HG02970 (cell line): ENCODE measurements around the gene YWHAH.
"Not testable (repeated sequence)": the region's sequence is repeated elsewhere in the genome, so short reads cannot be mapped to it uniquely, and the experiment has no call there.

Experiments
- ATAC-seq: cut with Tn5 transposase; IDR thresholded peaks from one replicate; pipeline ENCODE4 v1.9.1; 2021; ENCODE audit warnings: mild to moderate bottlenecking, moderate library complexity, moderate number of reproducible peaks; ENCODE audit not compliant: unreplicated experiment, low FRiP score

The YWHAH gene

GRCh38 chr22:31977141-31977841, 33.0 kb downstream of the YWHAH start:
- ATAC-seq: no peak

DNA sequence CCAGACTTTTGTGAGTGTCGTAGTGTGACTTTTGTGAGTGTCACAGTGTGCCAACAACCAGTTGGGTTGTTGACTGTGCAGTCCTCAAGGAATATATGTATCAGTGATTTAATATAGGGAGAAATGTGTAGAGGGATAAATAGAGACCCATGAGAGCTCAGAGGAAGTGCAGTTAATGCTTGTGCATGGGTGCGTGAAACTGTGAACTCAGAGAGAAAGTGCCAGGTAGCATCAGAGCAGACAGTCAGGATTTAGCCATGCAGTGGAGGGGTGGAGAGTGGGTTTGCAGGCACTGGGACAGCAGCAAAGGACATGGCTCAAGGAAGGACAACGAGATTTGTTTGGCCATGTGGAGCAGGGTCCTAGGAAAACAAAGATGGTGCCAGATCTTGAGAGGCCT, 33.6 kb downstream of the YWHAH start:
- ATAC-seq: no peak

DNA sequence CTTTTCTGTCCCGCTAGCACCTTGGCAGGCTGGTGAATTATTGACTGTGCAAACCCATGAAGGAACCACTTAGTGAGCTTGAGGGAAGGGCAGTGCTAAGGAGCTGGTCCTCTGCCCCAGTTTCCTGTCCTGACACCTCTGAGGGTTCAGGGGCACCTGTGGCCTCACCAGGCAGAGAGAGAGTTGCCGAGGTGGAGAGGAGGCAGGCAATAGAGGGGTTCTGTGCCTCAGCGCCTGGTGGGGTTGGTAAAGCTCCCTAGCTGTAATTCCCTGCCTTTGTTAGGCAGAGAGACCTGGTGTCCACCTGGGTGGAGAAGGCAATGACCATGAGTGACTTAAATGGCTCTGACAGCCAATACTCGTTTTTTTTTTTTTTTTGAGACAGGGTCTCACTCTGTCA, 36.3 kb downstream of the YWHAH start:
- ATAC-seq: no peak

- not testable (repeated sequence) for ATAC-seq
These were observed 37.6 kb downstream of the YWHAH start for GRCh38 chr22:31981976-31982375.

DNA sequence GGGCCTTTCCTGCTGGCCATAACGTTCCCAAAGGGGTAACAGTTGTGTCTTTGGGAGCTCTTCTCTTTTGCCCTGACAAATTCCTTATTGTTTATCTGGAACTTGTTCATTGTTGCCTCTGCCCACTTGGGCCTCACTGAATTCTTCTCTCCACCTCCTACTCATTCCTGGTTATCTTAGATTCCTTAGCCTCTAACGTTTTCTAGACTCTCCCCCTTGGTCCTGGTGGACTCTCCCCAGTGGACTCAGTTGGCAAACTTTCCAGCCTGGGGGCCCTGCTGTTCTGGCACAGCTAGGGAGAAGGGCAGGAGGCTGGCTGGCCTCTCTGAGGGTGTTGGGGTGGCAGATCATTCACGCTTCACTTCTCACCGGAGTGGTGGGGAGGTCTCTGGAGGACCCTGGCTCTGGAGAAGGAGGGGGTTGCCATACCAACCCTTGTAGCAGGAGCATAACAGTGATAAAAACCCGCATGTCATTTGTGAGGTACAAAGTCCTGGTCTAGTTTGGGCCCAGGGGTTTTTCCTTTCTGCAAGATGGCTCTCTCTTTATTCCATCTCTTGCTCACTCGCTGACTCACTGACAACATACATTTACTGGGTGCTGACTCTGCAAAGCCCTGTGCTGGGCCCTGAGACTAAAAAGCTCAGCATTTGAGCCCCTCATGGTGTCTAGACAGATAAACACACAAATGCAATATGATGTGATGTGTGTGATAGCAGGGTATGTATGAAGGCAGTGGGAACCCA, 39.7 kb downstream of the YWHAH start:
- ATAC-seq: no peak

DNA sequence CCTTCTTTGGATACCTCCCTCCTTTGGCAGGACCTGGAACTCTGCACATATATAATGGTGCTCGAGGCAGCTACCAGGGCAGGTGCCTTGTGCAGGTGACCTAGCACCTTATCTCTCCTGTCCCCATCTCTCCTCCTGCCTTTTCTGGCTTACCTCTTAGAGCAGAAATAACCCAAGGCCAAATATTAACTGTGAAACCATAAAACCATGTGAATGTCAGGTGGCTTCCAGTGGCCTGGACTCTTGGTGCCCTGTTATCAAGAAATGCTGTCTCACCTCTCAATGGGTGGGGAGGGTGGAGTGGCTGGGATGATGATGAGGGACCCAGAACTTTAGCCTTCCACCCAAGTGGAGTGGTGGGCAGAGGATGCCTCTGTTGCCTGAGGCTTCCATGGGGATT, 42.9 kb downstream of the YWHAH start:
- ATAC-seq: no peak

DNA sequence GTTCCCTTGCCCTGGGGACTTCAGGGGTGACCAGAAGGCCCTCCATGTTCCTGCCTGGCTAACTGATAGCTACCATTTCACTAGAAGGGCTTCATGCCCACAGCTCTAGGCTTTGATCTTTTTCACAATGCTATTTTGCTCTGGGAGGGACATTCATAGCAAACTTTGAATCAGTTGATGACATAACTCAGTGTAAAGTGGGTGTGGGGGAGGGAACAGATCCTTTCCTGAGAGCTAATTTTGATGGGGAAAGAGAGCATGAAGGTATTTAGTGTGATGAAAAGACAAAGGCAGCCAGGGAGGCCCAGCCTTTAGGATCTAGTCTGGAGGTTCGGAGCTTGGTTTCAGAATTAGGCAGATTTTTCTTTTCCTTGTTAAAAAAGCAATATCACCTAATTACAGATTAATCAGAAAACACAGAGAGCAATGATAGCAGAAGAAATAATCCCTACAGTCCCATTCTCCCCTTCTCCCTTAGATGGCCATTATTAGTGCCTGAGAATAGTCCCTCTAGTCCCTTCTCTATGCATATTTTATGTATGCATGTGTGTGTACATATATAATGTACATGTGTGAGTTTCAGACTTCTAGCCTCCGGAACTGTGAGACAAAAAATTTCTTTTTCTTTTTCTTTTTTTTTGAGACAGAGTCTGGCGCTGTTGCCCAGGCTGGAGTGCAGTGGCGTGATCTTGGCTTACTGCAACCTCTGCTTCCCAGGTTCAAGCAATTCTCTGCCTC, 46.9 kb downstream of the YWHAH start:
- ATAC-seq: no peak

- no peak for ATAC-seq
These were observed 50.7 kb downstream of the YWHAH start for GRCh38 chr22:31995046-31995445.

DNA sequence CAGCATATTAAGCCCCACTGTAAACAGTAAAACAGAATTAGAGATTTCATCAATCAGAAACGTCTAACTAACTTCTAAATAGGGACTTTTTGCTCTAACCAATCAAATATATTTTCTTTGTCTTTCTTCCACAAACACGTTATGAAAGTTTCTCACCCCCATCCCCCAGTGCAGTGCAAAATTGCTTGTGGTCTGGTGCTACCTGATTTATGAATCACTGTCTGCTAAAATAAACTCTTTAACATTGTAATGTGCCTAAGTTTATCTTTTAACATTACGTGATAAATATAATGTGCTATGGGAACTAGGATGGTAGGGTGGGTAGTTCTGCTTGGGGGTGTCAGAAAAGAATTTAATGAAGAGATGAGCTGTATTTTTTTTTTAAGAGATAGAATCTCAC, 51.5 kb downstream of the YWHAH start:
- ATAC-seq: no peak

- no peak for ATAC-seq
These were observed 54.5 kb downstream of the YWHAH start for GRCh38 chr22:31998784-31999385.

DNA sequence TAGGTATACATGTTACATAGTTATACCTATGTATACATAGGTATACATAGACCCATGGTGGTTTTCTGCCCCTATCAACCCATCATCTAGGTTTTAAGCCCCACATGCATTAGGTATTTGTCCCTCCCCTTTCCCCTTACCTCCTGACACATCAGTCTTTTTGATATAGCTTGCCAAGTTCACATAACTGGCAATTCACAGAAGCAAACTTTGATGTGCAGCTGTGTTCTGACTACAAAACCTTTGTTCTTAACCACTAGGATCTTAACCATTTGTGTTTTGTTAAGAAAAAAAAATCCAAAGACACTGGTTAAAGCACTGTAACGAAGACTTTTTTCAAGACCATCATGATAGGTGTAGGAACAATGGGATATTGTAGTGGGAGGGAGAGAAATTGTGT, 55.8 kb downstream of the YWHAH start:
- no peak for ATAC-seq

DNA sequence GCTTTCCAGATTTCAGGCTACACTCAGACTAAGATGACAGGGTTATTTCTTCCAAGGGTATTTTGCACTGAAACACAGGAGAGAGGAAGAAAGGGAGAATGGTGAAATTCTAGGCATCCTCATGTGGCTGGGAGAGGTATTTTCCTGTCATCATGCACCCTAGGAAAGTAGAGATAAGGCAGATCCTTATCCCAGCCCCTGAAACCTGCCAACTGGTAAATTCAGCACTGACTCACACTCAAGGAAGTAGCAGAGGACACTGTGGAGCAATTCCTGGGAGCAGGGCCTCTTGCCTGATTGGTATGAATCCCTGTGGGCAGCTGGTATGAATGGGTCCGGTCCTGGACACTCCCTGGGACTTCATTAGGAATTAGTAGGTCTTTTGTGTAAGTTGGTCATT, 61.1 kb downstream of the YWHAH start:
- ATAC-seq: no peak
